Tibial nerve (tissue), 4 donors: ENCODE results near the gene ADGRB3. TPM values are rescaled to one million over a fixed set of nuclear protein-coding genes. Genes with fewer than 3 reads are reported as not detected.

Experiments
- DNase-seq, 2 donors: peaks; one replicate each; pipeline ENCODE4 v3.0.0-alpha.2; 2019; ENCODE audit warnings: low spot score in 2 of 2
- H3K27ac ChIP-seq, 4 donors: fragments of 200-600 bp; sonication (generic) in 3 of 4; one replicate each; pipeline ENCODE4 v1.5.1; 2017 to 2019; ENCODE audit warnings: mild to moderate bottlenecking in 1 of 4
- H3K27me3 ChIP-seq, 2 donors: fragments of 200-600 bp; sonication (generic) in 1 of 2; one replicate each; pipeline versions ENCODE4 v1.5.1 to v1.6.0; 2017 to 2019
- H3K36me3 ChIP-seq, 3 donors: fragments of 200-600 bp; sonication (generic); one replicate each; pipeline ENCODE4 v1.5.1; 2018 to 2019
- H3K4me1 ChIP-seq, 4 donors: fragments of 200-600 bp; sonication (generic) in 3 of 4; one replicate each; pipeline ENCODE4 v1.5.1; 2017 to 2019
- H3K4me3 ChIP-seq, 4 donors: fragments of 200-600 bp; sonication (generic) in 3 of 4; one replicate each; pipeline ENCODE4 v1.5.1; 2017 to 2019; ENCODE audit warnings: mild to moderate bottlenecking in 1 of 4, moderate library complexity in 1 of 4
- H3K9me3 ChIP-seq, 4 donors: fragments of 200-600 bp; sonication (generic) in 3 of 4; one replicate each; pipeline ENCODE4 v1.5.1; 2017 to 2019
- EP300 ChIP-seq, 2 donors: sonication (generic); formaldehyde crosslinking; IDR thresholded peaks; one replicate each; pipeline ENCODE4 v1.6.1; 2017; ENCODE audit warnings: antibody characterized with exemption in 2 of 2, mild to moderate bottlenecking in 1 of 2
- POLR2A ChIP-seq, 2 donors: fragments of 450-650 bp; IDR thresholded peaks; one replicate each; pipeline ENCODE4 v1.6.1; 2017; ENCODE audit warnings: antibody characterized with exemption in 2 of 2, mild to moderate bottlenecking in 2 of 2, moderate library complexity in 2 of 2
- WGBS, 2 donors: methylation state at CpG; one replicate each; pipeline ENCODE4 v1.1.5; 2018; 5-methylcytosine and 5-hydroxymethylcytosine counted together
- total RNA-seq, 4 donors: library from RNA; depleted of rRNA; stranded (reverse); fragments of >200 nt; gene quantifications; one replicate each; pipeline ENCODE4 v1.1.0, GENCODE V29; 2016
- TF ChIP-seq, protein P1 (sequence below), 5 experiments: fragments of 200-600 bp in 3 of 5; fragments of 450-650 bp in 2 of 5; sonication (generic) in 3 of 5; IDR thresholded peaks; one replicate each; pipeline ENCODE4 v1.5.1; 2016 to 2019; ENCODE audit warnings: antibody characterized with exemption in 5 of 5, mild to moderate bottlenecking in 3 of 5, moderate library complexity in 2 of 5

Gene ADGRB3
- total RNA-seq, 4 donors from 2014 or later: 9.0 to 17.9 (median 11.4) TPM

DNA sequence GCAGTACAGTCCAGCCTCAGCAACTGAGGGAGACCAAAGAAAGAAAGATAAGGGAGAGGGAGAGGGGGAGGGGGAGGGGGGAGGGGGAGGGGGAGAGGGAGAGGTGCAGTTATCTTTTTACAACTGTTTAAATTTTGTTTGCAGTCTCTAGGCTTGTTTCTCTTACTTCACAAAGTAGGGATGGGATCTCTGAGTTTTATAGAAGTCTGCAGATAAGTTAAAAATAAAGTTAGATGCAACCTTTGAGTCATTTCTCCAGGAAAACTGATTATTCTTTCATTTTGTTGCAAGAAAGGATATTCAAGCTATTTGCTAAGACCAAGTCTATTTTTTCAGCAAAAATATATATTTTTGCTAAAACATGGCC lies 487.3 kb downstream of the ADGRB3 start:
- no peak overlapping the region for H3K4me3 ChIP-seq
- no peaks in the 10 kb centered on the region for H3K27me3 ChIP-seq
- H3K27ac ChIP-seq: no peak overlapping the region
- H3K36me3 ChIP-seq: no peaks in the 10 kb centered on the region
- H3K9me3 ChIP-seq: no peaks in the 10 kb centered on the region
- TF ChIP-seq POLR2A (IDR thresholded peaks at IDR 0.05) (no peak), EP300 (IDR thresholded peaks at IDR 0.05) (no peak)
- TF ChIP-seq, protein P1, sequence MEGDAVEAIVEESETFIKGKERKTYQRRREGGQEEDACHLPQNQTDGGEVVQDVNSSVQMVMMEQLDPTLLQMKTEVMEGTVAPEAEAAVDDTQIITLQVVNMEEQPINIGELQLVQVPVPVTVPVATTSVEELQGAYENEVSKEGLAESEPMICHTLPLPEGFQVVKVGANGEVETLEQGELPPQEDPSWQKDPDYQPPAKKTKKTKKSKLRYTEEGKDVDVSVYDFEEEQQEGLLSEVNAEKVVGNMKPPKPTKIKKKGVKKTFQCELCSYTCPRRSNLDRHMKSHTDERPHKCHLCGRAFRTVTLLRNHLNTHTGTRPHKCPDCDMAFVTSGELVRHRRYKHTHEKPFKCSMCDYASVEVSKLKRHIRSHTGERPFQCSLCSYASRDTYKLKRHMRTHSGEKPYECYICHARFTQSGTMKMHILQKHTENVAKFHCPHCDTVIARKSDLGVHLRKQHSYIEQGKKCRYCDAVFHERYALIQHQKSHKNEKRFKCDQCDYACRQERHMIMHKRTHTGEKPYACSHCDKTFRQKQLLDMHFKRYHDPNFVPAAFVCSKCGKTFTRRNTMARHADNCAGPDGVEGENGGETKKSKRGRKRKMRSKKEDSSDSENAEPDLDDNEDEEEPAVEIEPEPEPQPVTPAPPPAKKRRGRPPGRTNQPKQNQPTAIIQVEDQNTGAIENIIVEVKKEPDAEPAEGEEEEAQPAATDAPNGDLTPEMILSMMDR (IDR thresholded peaks at IDR 0.05): no peak
- DNase-seq: no peak
- no peaks in the 10 kb centered on the region for H3K4me1 ChIP-seq

DNA sequence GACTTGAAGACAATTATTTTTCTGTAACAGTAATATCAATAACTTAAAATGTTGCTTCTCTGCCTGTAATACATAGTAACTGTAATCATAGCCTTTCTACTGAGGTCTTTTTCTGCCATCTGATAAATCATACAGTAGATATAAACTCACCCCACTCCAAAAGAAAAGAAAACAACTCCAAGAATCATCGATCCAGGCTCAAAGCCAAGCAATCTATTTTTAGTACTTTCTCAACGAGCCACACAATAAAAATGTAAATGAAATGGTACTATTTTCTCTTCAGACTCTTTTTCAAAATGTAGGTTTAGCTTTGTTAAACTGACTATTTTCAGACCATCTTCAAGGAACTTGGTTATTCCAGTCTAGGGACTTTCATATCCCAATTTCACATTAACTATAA lies 493.3 kb downstream of the ADGRB3 start:
- no peaks in the 10 kb centered on the region for H3K9me3 ChIP-seq
- H3K36me3 ChIP-seq: no peaks in the 10 kb centered on the region
- no peaks in the 10 kb centered on the region for H3K4me1 ChIP-seq
- DNase-seq: no peak
- no peaks in the 10 kb centered on the region for H3K27me3 ChIP-seq
- no peak overlapping the region for H3K4me3 ChIP-seq
- H3K27ac ChIP-seq: no peak overlapping the region
- 17 to 20% methylated on average over 2 of the region's 2 CpGs for WGBS, 2 donors
- no peak for TF ChIP-seq EP300 (IDR thresholded peaks at IDR 0.05)
- TF ChIP-seq, protein P1 (IDR thresholded peaks at IDR 0.05): no peak
- no peak for TF ChIP-seq POLR2A (IDR thresholded peaks at IDR 0.05)

DNA sequence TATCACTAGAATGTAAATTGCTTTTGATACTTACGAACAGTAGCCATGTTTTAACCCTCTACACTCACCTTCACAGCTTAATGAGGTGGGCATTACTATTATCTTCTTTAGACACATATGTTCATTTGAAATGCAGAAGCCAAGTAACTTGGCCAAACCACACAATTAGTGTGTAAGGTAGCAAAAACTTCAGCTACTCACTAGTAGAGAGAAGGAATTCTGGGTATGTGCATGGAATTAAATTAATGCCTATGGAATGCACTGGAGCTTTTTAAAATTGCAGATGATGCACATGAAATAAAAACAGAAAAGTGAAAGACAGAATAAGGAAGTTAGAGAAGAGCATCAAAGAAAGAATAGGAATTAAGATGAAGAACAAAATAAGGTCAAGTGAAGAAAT lies 494.0 kb downstream of the ADGRB3 start:
- H3K4me3 ChIP-seq: no peak overlapping the region

DNA sequence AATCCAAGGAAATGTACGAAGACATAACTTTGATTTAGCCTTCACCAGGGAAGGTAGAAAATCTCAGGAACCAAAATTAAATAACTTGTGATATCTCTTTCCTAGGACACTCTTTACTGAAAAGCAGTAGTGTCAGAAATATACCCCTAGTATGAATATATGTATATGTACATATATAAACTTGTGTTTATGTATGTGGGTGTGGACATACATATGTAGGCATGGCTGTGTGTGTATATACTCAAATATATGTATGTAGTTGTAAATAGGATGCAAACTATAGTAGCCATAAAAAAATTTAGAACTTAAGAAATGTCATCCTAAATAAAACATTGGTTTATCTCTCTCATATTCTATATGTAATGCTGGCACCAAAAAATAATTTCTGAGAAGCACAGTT lies 500.8 kb downstream of the ADGRB3 start:
- DNase-seq: no peak
- no peak overlapping the region for H3K27ac ChIP-seq
- no peaks in the 10 kb centered on the region for H3K36me3 ChIP-seq
- H3K4me1 ChIP-seq: peaks cover 0 to 4% (median 0%) of the 10 kb centered on the region in 4 donors
- 28 to 41% methylated on average over 1 of the region's 1 CpG for WGBS, 2 donors
- no peaks in the 10 kb centered on the region for H3K9me3 ChIP-seq
- TF ChIP-seq POLR2A (IDR thresholded peaks at IDR 0.05) (no peak), EP300 (IDR thresholded peaks at IDR 0.05) (no peak)
- TF ChIP-seq, protein P1 (IDR thresholded peaks at IDR 0.05): no peak
- H3K4me3 ChIP-seq: no peak overlapping the region
- H3K27me3 ChIP-seq: no peaks in the 10 kb centered on the region

More for the DNA sequence above, 494.0 kb downstream of the ADGRB3 start:
- Histone ChIP-seq H3K36me3 (no peaks in the 10 kb centered on the region), H3K9me3 (no peaks in the 10 kb centered on the region), H3K27me3 (no peaks in the 10 kb centered on the region), H3K4me1 (no peaks in the 10 kb centered on the region), H3K27ac (no peak overlapping the region)
- DNase-seq: no peak
- 74 to 86% methylated on average over 1 of the region's 1 CpG for WGBS, 2 donors
- TF ChIP-seq, protein P1 (IDR thresholded peaks at IDR 0.05): no peak
- TF ChIP-seq EP300 (IDR thresholded peaks at IDR 0.05): no peak
- TF ChIP-seq POLR2A (IDR thresholded peaks at IDR 0.05): no peak

DNA sequence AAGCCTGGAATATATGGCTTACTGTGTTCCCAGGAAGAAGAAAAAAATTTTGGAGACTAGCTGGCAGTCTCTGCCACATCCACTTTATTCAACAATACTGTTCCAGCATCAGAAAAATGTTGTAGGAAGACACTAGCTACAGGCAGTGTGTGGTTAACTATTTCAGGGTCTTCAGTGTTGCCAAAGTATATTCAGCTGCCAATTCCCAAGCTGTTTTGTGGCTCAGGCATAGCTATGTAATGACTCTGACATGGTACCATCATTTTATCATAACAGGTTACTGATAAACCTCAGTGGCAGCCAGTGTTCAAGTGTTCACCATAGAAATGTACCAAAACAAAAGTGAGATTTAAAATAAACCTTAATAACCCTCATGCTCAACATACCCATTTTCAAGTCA lies 503.1 kb downstream of the ADGRB3 start:
- Histone ChIP-seq H3K27ac (no peak overlapping the region), H3K27me3 (no peaks in the 10 kb centered on the region), H3K4me3 (no peak overlapping the region), H3K4me1 (peaks cover 0 to 4% (median 0%) of the 10 kb centered on the region in 4 donors), H3K9me3 (no peaks in the 10 kb centered on the region), H3K36me3 (no peaks in the 10 kb centered on the region)
- TF ChIP-seq POLR2A (IDR thresholded peaks at IDR 0.05) (no peak), EP300 (IDR thresholded peaks at IDR 0.05) (no peak)
- TF ChIP-seq, protein P1 (IDR thresholded peaks at IDR 0.05): no peak
- DNase-seq: no peak
